HG03280 (cell line): ENCODE measurements around the gene ZNF644.
"Not testable (repeated sequence)": the region's sequence is repeated elsewhere in the genome, so short reads cannot be mapped to it uniquely, and the experiment has no call there.

Source experiments
- ATAC-seq: cut with Tn5 transposase; IDR thresholded peaks from one replicate; pipeline ENCODE4 v1.9.1; 2021; ENCODE audit warnings: mild to moderate bottlenecking, moderate library complexity; ENCODE audit not compliant: unreplicated experiment

The ZNF644 gene

GRCh38 chr1:90928231-90928630 lies 93.6 kb downstream of the ZNF644 start:
- ATAC-seq: not testable (repeated sequence)

- ATAC-seq: not testable (repeated sequence)
Observed at GRCh38 chr1:90927674-90928073, 94.2 kb downstream of the ZNF644 start.

- ATAC-seq: no peak
Observed at GRCh38 chr1:90926971-90927370, 94.9 kb downstream of the ZNF644 start.

- ATAC-seq: no peak
Observed at GRCh38 chr1:90925928-90926869, 95.6 kb downstream of the ZNF644 start.

GRCh38 chr1:90924982-90925381 lies 96.9 kb downstream of the ZNF644 start:
- no peak for ATAC-seq

- ATAC-seq: no peak
Observed at GRCh38 chr1:90922996-90923395, 98.8 kb downstream of the ZNF644 start.

- ATAC-seq: no peak
Observed at GRCh38 chr1:90922202-90922601, 99.6 kb downstream of the ZNF644 start.

- ATAC-seq: no peak
Observed at GRCh38 chr1:90919900-90920299, 101.9 kb downstream of the ZNF644 start.

- ATAC-seq: no peak
Observed at GRCh38 chr1:90919190-90919719, 102.6 kb downstream of the ZNF644 start.

- ATAC-seq: no peak
Observed at GRCh38 chr1:90911353-90911752, 110.5 kb downstream of the ZNF644 start.

GRCh38 chr1:90902672-90903071 lies 119.2 kb downstream of the ZNF644 start:
- ATAC-seq: no peak

- ATAC-seq: no peak
Observed at GRCh38 chr1:90899263-90899662, 122.6 kb downstream of the ZNF644 start.

GRCh38 chr1:90893679-90894078 lies 128.2 kb downstream of the ZNF644 start:
- ATAC-seq: not testable (repeated sequence)

- not testable (repeated sequence) for ATAC-seq
Observed at GRCh38 chr1:90892884-90893283, 129.0 kb downstream of the ZNF644 start.

GRCh38 chr1:90892196-90892595 lies 129.6 kb downstream of the ZNF644 start:
- not testable (repeated sequence) for ATAC-seq

- not testable (repeated sequence) for ATAC-seq
Observed at GRCh38 chr1:90891756-90892155, 130.1 kb downstream of the ZNF644 start.

- ATAC-seq: no peak
Observed at GRCh38 chr1:90882221-90882620, 139.6 kb downstream of the ZNF644 start.

GRCh38 chr1:90881034-90881433 lies 140.8 kb downstream of the ZNF644 start:
- ATAC-seq: no peak

GRCh38 chr1:90879281-90879680 lies 142.6 kb downstream of the ZNF644 start:
- ATAC-seq: no peak

- ATAC-seq: no peak
Observed at GRCh38 chr1:90876101-90876500, 145.7 kb downstream of the ZNF644 start.
